HEK293 (cell line): ENCODE results near the gene PDIA5.

Experiments used
- CTCF ChIA-PET: fragments of 350-600 bp; formaldehyde crosslinking; extraction: SDS; loops from one replicate; lab custom pipeline; 2021; ENCODE audit warnings: antibody characterized with exemption; lab: Yijun Ruan, JAX
- POLR2A ChIA-PET: fragments of 300-600 bp; formaldehyde crosslinking; extraction: SDS; loops from one replicate; lab custom pipeline; 2020; ENCODE audit warnings: antibody characterized with exemption, inconsistent platforms; lab: Yijun Ruan, JAX
- H3K27ac ChIP-seq: fragments of 200-500 bp; sonication (Bioruptor generic); 2 replicates; pipeline ENCODE4 v1.5.1; 2014; ENCODE audit warnings: low read depth, low read length, control low read depth, inconsistent platforms; ENCODE audit errors: extremely low read depth
- H3K36me3 ChIP-seq, 2 experiments: fragments of 200-500 bp in 1 of 2; sonication (Bioruptor generic) in 1 of 2; 1 replicate in 1 of 2; 2 replicates in 1 of 2; pipeline ENCODE4 v1.5.1; 2014 to 2017; ENCODE audit warnings: inconsistent platforms in 2 of 2, low read length in 2 of 2; ENCODE audit not compliant: control insufficient read depth in 2 of 2, insufficient read depth in 1 of 2
- H3K4me1 ChIP-seq: fragments of 200-500 bp; sonication (Bioruptor generic); 2 replicates; pipeline ENCODE4 v1.5.1; 2014; ENCODE audit warnings: mild to moderate bottlenecking, low read length, inconsistent platforms; ENCODE audit not compliant: control insufficient read depth, insufficient read depth
- H3K4me3 ChIP-seq: 2 replicates; pipeline ENCODE4 v1.5.1; 2011; ENCODE audit warnings: low read depth, mild to moderate bottlenecking, control low read depth, low read length, moderate library complexity
- H3K9me3 ChIP-seq: fragments of 200-500 bp; sonication (Bioruptor generic); 2 replicates; pipeline ENCODE4 v1.5.1; 2014; ENCODE audit warnings: low read depth, low read length, inconsistent platforms; ENCODE audit not compliant: control insufficient read depth, insufficient read depth
- CTCF ChIP-seq: fragments of 450-650 bp; formaldehyde crosslinking; IDR thresholded peaks from 2 replicates; pipeline ENCODE4 v1.5.1; 2016; ENCODE audit warnings: missing biosample characterization, missing genetic modification characterization
- GFI1B ChIP-seq: fragments of 450-650 bp; formaldehyde crosslinking; IDR thresholded peaks from 2 replicates; pipeline ENCODE4 v1.5.1; 2016; ENCODE audit warnings: missing biosample characterization, missing genetic modification characterization
- GLIS1 ChIP-seq: fragments of 450-650 bp; formaldehyde crosslinking; IDR thresholded peaks from 2 replicates; pipeline ENCODE4 v1.5.1; 2016; ENCODE audit warnings: missing biosample characterization, missing genetic modification characterization
- SCRT1 ChIP-seq: fragments of 450-650 bp; formaldehyde crosslinking; IDR thresholded peaks from 2 replicates; pipeline ENCODE4 v1.5.1; 2016; ENCODE audit warnings: missing biosample characterization, missing genetic modification characterization, borderline replicate concordance
- TRIM28 ChIP-seq: IDR thresholded peaks from 2 replicates; pipeline ENCODE4 v1.6.1; 2011; ENCODE audit warnings: low read length, control low read depth, borderline replicate concordance
- YY2 ChIP-seq: fragments of 450-650 bp; formaldehyde crosslinking; IDR thresholded peaks from 2 replicates; pipeline ENCODE4 v1.5.1; 2016; ENCODE audit warnings: missing biosample characterization, missing genetic modification characterization
- ZBTB20 ChIP-seq: fragments of 450-650 bp; formaldehyde crosslinking; IDR thresholded peaks from 2 replicates; pipeline ENCODE4 v1.5.1; 2016; ENCODE audit warnings: missing biosample characterization, missing genetic modification characterization
- ZBTB44 ChIP-seq: fragments of 450-650 bp; IDR thresholded peaks from 2 replicates; pipeline ENCODE4 v1.5.1; 2018; ENCODE audit warnings: missing biosample characterization, mild to moderate bottlenecking, missing genetic modification characterization
- ZNF114 ChIP-seq: fragments of 450-650 bp; formaldehyde crosslinking; IDR thresholded peaks from 2 replicates; pipeline ENCODE4 v1.5.0; 2017; ENCODE audit warnings: missing biosample characterization, missing genetic modification characterization
- ZNF140 ChIP-seq: fragments of 450-650 bp; formaldehyde crosslinking; IDR thresholded peaks from 2 replicates; pipeline ENCODE4 v1.5.1; 2016; ENCODE audit warnings: missing biosample characterization, missing genetic modification characterization
- ZNF148 ChIP-seq: fragments of 450-650 bp; formaldehyde crosslinking; IDR thresholded peaks from 2 replicates; pipeline ENCODE4 v1.5.0; 2017; ENCODE audit warnings: missing biosample characterization, missing genetic modification characterization, borderline replicate concordance
- ZNF19 ChIP-seq: fragments of 450-650 bp; formaldehyde crosslinking; IDR thresholded peaks from 2 replicates; pipeline ENCODE4; 2016; ENCODE audit warnings: missing biosample characterization, missing genetic modification characterization, low read depth
- ZNF211 ChIP-seq: fragments of 450-650 bp; formaldehyde crosslinking; IDR thresholded peaks from 2 replicates; pipeline ENCODE4 v1.5.1; 2016; ENCODE audit warnings: low read depth, missing biosample characterization, missing genetic modification characterization
- ZNF324 ChIP-seq: fragments of 450-650 bp; formaldehyde crosslinking; IDR thresholded peaks from 2 replicates; pipeline ENCODE4 v1.5.1; 2016; ENCODE audit warnings: missing biosample characterization, missing genetic modification characterization
- ZNF350 ChIP-seq: fragments of 450-650 bp; formaldehyde crosslinking; IDR thresholded peaks from 2 replicates; pipeline ENCODE4 v1.5.0; 2017; ENCODE audit warnings: missing biosample characterization, mild to moderate bottlenecking, missing genetic modification characterization
- ZNF426 ChIP-seq: fragments of 450-650 bp; formaldehyde crosslinking; IDR thresholded peaks from 2 replicates; pipeline ENCODE4 v1.5.1; 2017; ENCODE audit warnings: missing biosample characterization, missing genetic modification characterization, mild to moderate bottlenecking, inconsistent platforms, moderate library complexity
- ZNF510 ChIP-seq: fragments of 450-650 bp; formaldehyde crosslinking; IDR thresholded peaks from 2 replicates; pipeline ENCODE4 v1.5.1; 2018; ENCODE audit warnings: mild to moderate bottlenecking, missing genetic modification characterization, missing biosample characterization; ENCODE audit not compliant: insufficient replicate concordance
- ZNF692 ChIP-seq: fragments of 450-650 bp; formaldehyde crosslinking; IDR thresholded peaks from 2 replicates; pipeline ENCODE4 v1.5.1; 2016; ENCODE audit warnings: missing biosample characterization, missing genetic modification characterization
- ZNF747 ChIP-seq: fragments of 450-650 bp; formaldehyde crosslinking; IDR thresholded peaks from 2 replicates; pipeline ENCODE4 v1.5.1; 2016; ENCODE audit warnings: missing biosample characterization, missing genetic modification characterization
- ZNF768 ChIP-seq: fragments of 450-650 bp; formaldehyde crosslinking; IDR thresholded peaks from 2 replicates; pipeline ENCODE4 v1.5.1; 2018; ENCODE audit warnings: missing biosample characterization, mild to moderate bottlenecking, missing genetic modification characterization
- ZNF777 ChIP-seq: fragments of 450-650 bp; formaldehyde crosslinking; IDR thresholded peaks from 2 replicates; pipeline ENCODE4 v1.5.1; 2017; ENCODE audit warnings: missing biosample characterization, missing genetic modification characterization, borderline replicate concordance
- ZXDB ChIP-seq: fragments of 450-650 bp; formaldehyde crosslinking; IDR thresholded peaks from 2 replicates; pipeline ENCODE4 v1.5.1; 2016; ENCODE audit warnings: missing biosample characterization, missing genetic modification characterization

Gene PDIA5

GRCh38 chr3:123076496-123077418, 9.9 kb downstream of the PDIA5 start (continued):
- TF ChIP-seq ZBTB44 (tag by site-specific recombination) (peak; percentile 84), GFI1B (tag by site-specific recombination) (no peak), CTCF (tag by site-specific recombination) (no peak), ZNF324 (no peak), TRIM28 (no peak)

GRCh38 chr3:123078101-123078500, 11.3 kb downstream of the PDIA5 start:
- no peak overlapping the region for H3K4me3 ChIP-seq
- H3K36me3 ChIP-seq: no peaks in the 10 kb centered on the region
- no peaks in the 10 kb centered on the region for H3K9me3 ChIP-seq
- ChIA-PET POLR2A (interaction anchor here (2.8 kb wide), 1 partner anchor 11 kb away, joined by 17 read pairs; the partner anchor contains the start of gene PDIA5), CTCF (interaction anchor here (0.7 kb wide), 2 partner anchors 11 to 136 kb away, joined by 3 read pairs; no protein-coding TSS in a partner anchor)
- H3K27ac ChIP-seq: no peak overlapping the region
- H3K4me1 ChIP-seq: peaks cover 8% of the 10 kb centered on the region
- TF ChIP-seq ZNF211 (tag by site-specific recombination) (no peak), ZNF19 (tag by site-specific recombination) (no peak), ZBTB44 (tag by site-specific recombination) (no peak), GLIS1 (tag by site-specific recombination) (no peak), ZNF692 (tag by site-specific recombination) (no peak), ZNF777 (no peak)
- TF ChIP-seq, all 188 proteins: peak for 0

- Histone ChIP-seq H3K27ac (no peak overlapping the region), H3K4me1 (peaks cover 24% of the 10 kb centered on the region), H3K9me3 (no peaks in the 10 kb centered on the region), H3K4me3 (no peak overlapping the region), H3K36me3 (no peaks in the 10 kb centered on the region)
- POLR2A ChIA-PET: no interaction called here
- CTCF ChIA-PET: interaction anchor here (0.6 to 0.9 kb wide), 3 partner anchors 41 to 326 kb away, joined by 3 to 4 read pairs (median 3); no protein-coding TSS in a partner anchor
- TF ChIP-seq ZNF148 (tag by site-specific recombination): no peak
- peak; percentile 5 for TF ChIP-seq ZNF510 (tag by site-specific recombination)
- TF ChIP-seq ZNF114 (tag by site-specific recombination): no peak
- no peak for TF ChIP-seq ZNF140
- TF ChIP-seq SCRT1: no peak
- peak; percentile 64 for TF ChIP-seq ZXDB
- no peak for TF ChIP-seq ZBTB20
- no peak for TF ChIP-seq YY2 (tag by site-specific recombination)
- no peak for TF ChIP-seq ZNF768 (tag by site-specific recombination)
- no peak for TF ChIP-seq ZNF426 (tag by site-specific recombination)
- no peak for TF ChIP-seq ZNF350 (tag by site-specific recombination)
- TF ChIP-seq ZNF747 (tag by site-specific recombination): no peak
Observed at GRCh38 chr3:123080864-123081562, 14.2 kb downstream of the PDIA5 start.
